DLD1 (cell line): ENCODE measurements around the gene EFNA1.

ENCODE experiments used
- in situ Hi-C: cut with HindIII; loops from 2 replicates; pipeline ENCODE4 v1.10.0; 2017; ENCODE audit warnings: low sequenced_read_pairs

The EFNA1 gene

GRCh38 chr1:155173478-155174323 is 46.0 kb downstream of the EFNA1 start, which contains the start of gene TRIM46:
TRIM46 (plus strand) TSS chr1:155173849; CDS start chr1:155173967, 118 bp downstream.
- in situ Hi-C loops: no loop called here

- in situ Hi-C loops: no loop called here
Measured at GRCh38 chr1:155174324-155175280, 46.9 kb downstream of the EFNA1 start.

GRCh38 chr1:155175281-155175926 is 47.7 kb downstream of the EFNA1 start:
- in situ Hi-C loops: no loop called here

- in situ Hi-C loops: no loop called here
Measured at GRCh38 chr1:155175927-155176371, 48.3 kb downstream of the EFNA1 start.

- in situ Hi-C loops: no loop called here
Measured at GRCh38 chr1:155176544-155177071, 48.9 kb downstream of the EFNA1 start.

GRCh38 chr1:155177192-155177917 is 49.7 kb downstream of the EFNA1 start:
- in situ Hi-C loops: no loop called here

- in situ Hi-C loops: no loop called here
Measured at GRCh38 chr1:155177918-155178281, 50.2 kb downstream of the EFNA1 start.

GRCh38 chr1:155178441-155179111 is 50.9 kb downstream of the EFNA1 start:
- in situ Hi-C loops: no loop called here

- in situ Hi-C loops: no loop called here
Measured at GRCh38 chr1:155179112-155180031, 51.7 kb downstream of the EFNA1 start.

GRCh38 chr1:155181371-155182051 is 53.8 kb downstream of the EFNA1 start:
- in situ Hi-C loops: no loop called here

GRCh38 chr1:155182052-155182550 is 54.4 kb downstream of the EFNA1 start:
- in situ Hi-C loops: no loop called here

- in situ Hi-C loops: no loop called here
Measured at GRCh38 chr1:155183775-155184221, 56.1 kb downstream of the EFNA1 start.

- in situ Hi-C loops: no loop called here
Measured at GRCh38 chr1:155184351-155184811, 56.7 kb downstream of the EFNA1 start.
